Epithelial cell of proximal tubule (primary cell): ENCODE results near the gene DAPK1. TPM values are rescaled to one million over a fixed set of nuclear protein-coding genes. Genes with fewer than 3 reads are reported as not detected.

Experiments used
- DNase-seq: peaks from one replicate; pipeline ENCODE4 v3.0.0-alpha.2; 2011; ENCODE audit warnings: low read depth
- H3K4me3 ChIP-seq: 2 replicates; pipeline ENCODE4 v1.5.1; 2011; ENCODE audit warnings: low read depth, mild to moderate bottlenecking, low read length
- CTCF ChIP-seq: conservative IDR thresholded peaks from 2 replicates; pipeline ENCODE4 v1.5.1; 2012; ENCODE audit warnings: low read depth, mild to moderate bottlenecking, low read length
- total RNA-seq: library from RNA; depleted of rRNA; stranded (reverse); fragments of >200 nt; gene quantifications from 2 replicates; pipeline ENCODE4 v1.2.3, GENCODE V29; 2015

DAPK1 gene
- total RNA-seq, 1 donor from 2014 or later: 46.3 TPM

- no peak for DNase-seq
- no peak overlapping the region for H3K4me3 ChIP-seq
- TF ChIP-seq CTCF: no peak
Measured at GRCh38 chr9:87683751-87684626, 186.3 kb downstream of the DAPK1 start.

GRCh38 chr9:87684627-87685219 lies 187.1 kb downstream of the DAPK1 start:
- TF ChIP-seq CTCF: peak; percentile 81
- DNase-seq: no peak
- H3K4me3 ChIP-seq: no peak overlapping the region

- no peak for DNase-seq
- TF ChIP-seq CTCF: no peak
- H3K4me3 ChIP-seq: no peak overlapping the region
Measured at GRCh38 chr9:87685441-87685840, 187.8 kb downstream of the DAPK1 start.

- peak; percentile 9 for TF ChIP-seq CTCF
- H3K4me3 ChIP-seq: no peak overlapping the region
- no peak for DNase-seq
Measured at GRCh38 chr9:87685871-87686519, 188.3 kb downstream of the DAPK1 start.

GRCh38 chr9:87686520-87687090 lies 188.9 kb downstream of the DAPK1 start:
- no peak for TF ChIP-seq CTCF
- no peak for DNase-seq
- H3K4me3 ChIP-seq: no peak overlapping the region

GRCh38 chr9:87687207-87687606 lies 189.5 kb downstream of the DAPK1 start:
- no peak overlapping the region for H3K4me3 ChIP-seq
- no peak for TF ChIP-seq CTCF
- no peak for DNase-seq
